NCI-H510A treated with DMSO at 0.1 percent for 48 hours (cell line): ENCODE results near the gene ALX4.

Source experiments
- DNase-seq: peaks from one replicate; lab custom pipeline; 2025; lab: John Stamatoyannopoulos, UW

Gene ALX4

GRCh38 chr11:44244639-44245310 lies 65.2 kb downstream of the ALX4 start:
- DNase-seq: no peak

GRCh38 chr11:44243595-44244343 lies 66.2 kb downstream of the ALX4 start:
- no peak for DNase-seq

GRCh38 chr11:44243086-44243485 lies 66.9 kb downstream of the ALX4 start:
- DNase-seq: no peak

- no peak for DNase-seq
These were observed 68.1 kb downstream of the ALX4 start for GRCh38 chr11:44241851-44242250.

DNA sequence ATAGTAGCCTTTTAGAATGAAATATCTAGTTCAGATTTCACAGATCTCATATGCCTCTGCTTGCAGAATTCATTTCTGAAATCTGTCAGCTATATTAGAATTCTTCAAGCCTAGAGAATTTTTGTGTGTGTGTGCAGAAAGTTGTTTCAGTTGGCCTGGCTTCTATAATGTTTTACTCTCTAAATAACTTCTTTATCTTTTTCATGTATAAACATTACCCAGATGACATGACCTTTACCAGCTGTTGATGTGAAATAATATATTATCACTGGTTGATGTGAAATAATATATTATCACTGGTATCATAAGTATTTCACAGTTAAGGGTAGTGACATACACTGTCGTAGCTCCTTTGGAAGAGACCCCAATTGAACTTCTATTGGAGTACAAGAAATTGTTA lies 72.8 kb downstream of the ALX4 start:
- DNase-seq: no peak

- no peak for DNase-seq
These were observed 73.6 kb downstream of the ALX4 start for GRCh38 chr11:44236296-44236695.

DNA sequence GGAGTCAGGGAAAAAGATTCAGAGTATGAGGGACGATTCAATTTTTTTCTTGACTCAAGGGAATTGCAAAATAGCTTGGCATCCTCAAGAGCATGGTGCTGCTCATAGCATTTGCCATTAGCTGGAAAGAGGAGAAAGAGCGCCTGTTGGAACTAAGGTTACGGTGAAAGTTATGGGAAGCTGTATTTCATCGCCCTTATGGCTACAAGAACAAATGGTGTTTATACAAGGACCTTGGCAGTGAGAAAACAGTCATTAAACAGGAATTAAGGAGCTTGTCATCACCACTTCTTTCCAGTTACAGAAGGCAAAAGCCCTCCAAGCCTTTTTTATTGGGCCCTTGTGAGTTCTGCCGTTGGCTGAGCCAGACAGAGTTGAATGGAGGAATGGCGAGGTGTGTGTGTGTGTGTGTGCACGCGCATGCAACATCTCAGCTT lies 74.2 kb downstream of the ALX4 start:
- no peak for DNase-seq

GRCh38 chr11:44229624-44230023 lies 80.3 kb downstream of the ALX4 start:
- DNase-seq: no peak

DNA sequence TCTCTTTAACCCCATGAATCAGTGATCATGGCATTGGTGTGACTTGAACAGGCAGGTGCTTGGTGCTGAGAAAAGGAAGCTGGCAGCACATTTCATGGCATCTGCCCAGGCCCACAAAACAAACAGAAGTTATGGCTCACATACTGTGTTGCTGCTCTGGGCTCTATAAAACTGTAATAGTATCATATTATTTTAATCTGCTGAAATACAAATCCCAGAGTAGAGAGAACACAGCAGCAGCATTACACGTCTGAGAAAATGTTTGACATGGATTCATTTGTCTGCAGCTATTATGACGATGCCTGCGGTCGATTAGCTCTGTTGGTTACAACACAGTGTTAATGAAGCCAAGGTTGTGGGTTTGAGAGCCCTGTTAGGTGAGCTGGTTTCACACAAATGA lies 80.8 kb downstream of the ALX4 start:
- DNase-seq: no peak

DNA sequence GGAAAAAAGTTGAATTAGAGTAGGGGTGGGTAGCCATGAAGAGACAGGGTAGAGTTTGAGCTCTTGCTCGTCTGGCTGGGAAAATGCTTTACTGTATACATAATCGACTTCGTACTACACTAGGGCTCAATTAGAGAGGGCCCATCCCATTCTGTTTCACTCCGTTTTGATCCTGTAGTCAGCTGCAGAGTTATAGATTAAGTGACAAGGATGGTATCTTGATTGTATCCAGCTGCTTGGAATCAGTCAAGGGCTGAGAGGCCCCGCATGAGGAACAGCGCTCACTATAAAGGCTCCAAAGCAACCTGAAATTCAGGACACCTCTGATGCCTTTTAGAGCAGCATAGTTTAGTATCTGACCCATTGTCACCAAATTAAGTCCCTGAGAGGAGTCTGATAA lies 81.6 kb downstream of the ALX4 start:
- DNase-seq: no peak

DNA sequence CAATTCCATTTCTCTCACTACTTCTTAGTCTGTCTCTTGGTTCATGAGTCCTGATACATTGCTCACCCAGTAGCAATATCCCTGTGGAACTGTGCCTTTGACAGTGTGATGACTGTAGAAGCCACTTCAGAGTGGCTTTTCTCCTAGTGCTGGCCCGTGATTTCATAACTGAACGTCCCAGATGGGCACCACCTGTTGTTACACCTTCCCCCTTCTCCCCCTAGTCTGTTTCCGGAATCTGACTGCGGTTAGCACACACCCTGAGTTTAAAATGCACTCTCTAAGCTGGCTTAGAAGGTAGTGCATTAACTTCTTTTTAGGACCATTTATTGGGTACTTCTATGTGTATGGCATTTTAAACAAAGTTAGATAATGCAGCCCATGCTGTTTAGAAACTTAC lies 83.0 kb downstream of the ALX4 start:
- no peak for DNase-seq

DNA sequence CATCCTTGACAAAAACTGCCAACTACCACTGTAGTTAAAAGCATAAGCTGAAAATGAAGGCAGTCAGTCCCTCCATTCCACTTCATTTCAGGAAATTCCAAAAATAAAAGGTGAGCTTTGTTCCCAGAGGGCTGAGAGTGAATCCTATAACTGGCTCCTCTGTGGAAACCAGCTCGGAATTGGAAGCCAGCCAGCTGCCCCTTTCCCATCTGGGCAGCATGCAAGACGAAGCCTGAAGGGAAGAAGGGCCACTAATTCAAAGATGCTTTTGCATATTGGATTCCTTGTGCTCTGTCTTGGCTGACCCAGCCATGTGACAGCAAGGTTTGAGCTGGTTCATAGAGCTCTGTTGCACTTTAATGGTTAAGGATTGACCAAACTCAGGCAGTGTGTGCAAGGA lies 83.4 kb downstream of the ALX4 start:
- no peak for DNase-seq

GRCh38 chr11:44224867-44225501 lies 85.0 kb downstream of the ALX4 start:
- no peak for DNase-seq

DNA sequence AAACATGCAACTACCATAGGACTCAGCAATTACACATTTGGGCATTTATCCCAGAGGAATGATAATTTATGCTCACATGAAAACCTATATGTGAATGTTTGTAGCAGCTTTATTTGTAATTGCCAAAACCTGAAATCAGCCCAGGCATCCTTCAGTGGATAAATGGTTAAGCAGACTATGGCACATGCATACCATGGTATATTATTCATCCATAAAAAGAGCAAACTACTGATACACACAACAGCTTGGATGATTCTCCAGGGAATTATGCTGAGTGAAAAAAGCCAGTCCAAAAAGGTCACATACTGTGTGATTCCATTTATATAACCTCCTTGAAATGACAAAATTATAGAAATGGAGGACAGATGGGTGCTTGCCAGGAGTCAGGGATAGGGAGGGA lies 86.7 kb downstream of the ALX4 start:
- no peak for DNase-seq

DNA sequence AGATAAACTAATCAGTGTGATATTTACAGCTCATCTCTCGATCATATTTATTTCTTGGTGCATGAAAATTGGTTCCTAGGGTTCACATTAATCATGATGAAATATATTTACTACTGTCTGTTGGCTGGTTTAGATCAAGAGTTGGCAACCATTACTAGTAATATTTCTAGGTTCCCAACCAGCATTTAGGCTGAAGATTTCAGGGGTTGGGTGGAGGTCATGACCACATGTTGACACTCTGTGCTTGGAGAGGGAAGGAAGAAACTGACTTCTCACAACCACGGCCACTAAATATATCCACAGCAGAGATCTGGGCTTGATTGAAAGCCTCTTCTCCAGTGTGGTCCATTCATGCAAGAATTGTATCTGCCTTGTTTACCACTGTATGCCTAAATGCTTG lies 87.9 kb downstream of the ALX4 start:
- DNase-seq: no peak

DNA sequence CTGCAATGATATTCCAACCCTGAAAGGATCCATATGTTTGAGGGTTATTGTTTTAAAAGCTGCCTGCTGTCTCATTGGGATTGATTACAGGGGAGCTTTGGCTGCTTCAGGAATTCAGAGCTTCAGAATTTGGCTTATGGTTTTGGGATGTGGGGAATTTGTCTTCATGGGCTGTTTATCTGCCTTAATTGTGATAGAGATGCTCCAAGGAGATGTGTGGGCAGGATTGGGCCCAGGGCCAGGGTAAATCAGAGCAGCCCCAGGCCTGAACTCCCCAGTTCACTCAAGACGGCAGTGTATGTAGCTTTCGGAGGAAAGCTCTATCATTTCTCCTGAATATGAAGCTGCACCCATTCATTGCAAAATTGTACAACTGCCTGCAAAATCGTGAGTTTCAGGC lies 88.5 kb downstream of the ALX4 start:
- DNase-seq: no peak

DNA sequence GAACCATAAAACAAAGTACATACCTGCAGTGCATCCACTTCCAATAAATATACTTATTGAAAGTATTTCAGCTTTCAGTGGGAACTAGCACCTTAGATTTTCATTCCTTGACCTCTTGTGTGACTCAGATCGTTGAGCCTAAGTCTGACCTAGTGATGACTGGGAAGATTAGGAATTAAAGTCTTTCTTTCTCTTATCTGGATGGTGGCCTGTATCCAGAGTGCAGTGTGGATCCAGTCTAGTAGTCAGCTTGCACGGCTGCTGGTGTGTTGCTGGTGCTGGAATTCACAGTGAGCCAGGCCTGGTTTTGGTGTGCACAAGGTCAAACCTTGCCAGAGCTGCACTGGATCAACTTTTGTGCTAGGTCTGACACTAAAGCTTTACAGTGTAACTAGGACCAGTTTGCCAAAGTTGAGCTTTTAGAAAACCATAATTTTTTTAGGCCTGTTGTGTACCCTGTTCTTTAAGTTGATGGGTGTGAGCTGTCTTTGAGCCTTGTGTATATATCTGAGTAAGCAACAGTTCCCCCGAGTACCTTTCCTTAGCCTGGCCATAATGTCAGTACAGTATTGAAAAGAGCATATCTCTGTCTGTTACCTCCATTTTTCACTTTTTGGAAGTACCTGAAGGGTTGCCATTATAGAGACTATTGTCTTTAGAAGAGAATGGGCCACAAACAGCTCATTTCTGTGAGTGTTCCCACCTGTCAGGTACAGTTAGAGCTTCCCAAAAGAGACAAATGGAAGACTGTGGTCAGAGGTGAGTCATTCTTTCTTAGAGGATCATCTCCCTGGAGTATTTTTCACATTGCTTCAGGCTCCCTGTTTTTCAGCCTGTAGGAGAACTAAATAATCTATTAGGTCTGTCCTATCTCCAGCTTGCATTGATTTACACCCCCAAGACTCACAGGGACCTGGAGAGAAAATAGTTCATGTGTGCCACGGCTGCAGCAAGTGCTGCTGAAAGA lies 89.8 kb downstream of the ALX4 start:
- no peak for DNase-seq

DNA sequence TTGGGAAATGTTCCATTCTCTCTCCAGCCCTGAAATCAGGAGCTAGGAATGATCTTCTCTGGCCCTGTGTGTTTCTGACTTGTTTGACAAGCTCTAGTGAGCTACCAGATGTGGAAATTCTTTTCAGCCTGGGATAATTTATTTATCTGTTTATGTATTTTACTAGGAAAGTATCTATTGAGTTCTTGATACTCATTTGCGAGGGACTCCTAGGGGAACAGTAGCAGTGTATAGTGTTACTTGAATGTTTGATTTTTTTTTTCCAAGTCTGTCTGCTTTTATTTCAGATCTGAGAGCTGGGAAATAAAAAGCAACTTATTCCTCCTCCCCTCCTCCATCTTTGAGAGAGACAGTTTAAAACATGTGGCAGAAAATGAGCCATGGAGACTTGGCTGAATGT lies 92.5 kb downstream of the ALX4 start:
- no peak for DNase-seq

- DNase-seq: no peak
These were observed 96.8 kb downstream of the ALX4 start for GRCh38 chr11:44213148-44213547.

GRCh38 chr11:44212128-44212527 lies 97.8 kb downstream of the ALX4 start:
- DNase-seq: no peak
